HK-2 (cell line): ENCODE measurements around the gene INHBC.
A peak's percentile ranks its signal among the peaks of the same experiment; 100 is the strongest.
"Not testable (repeated sequence)": the region's sequence is repeated elsewhere in the genome, so short reads cannot be mapped to it uniquely, and the experiment has no call there.

ENCODE experiments used
- DNase-seq: peaks from one replicate; pipeline ENCODE4 v3.0.0-alpha.2; 2018; ENCODE audit not compliant: unreplicated experiment

Gene INHBC, protein sequence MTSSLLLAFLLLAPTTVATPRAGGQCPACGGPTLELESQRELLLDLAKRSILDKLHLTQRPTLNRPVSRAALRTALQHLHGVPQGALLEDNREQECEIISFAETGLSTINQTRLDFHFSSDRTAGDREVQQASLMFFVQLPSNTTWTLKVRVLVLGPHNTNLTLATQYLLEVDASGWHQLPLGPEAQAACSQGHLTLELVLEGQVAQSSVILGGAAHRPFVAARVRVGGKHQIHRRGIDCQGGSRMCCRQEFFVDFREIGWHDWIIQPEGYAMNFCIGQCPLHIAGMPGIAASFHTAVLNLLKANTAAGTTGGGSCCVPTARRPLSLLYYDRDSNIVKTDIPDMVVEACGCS

DNA sequence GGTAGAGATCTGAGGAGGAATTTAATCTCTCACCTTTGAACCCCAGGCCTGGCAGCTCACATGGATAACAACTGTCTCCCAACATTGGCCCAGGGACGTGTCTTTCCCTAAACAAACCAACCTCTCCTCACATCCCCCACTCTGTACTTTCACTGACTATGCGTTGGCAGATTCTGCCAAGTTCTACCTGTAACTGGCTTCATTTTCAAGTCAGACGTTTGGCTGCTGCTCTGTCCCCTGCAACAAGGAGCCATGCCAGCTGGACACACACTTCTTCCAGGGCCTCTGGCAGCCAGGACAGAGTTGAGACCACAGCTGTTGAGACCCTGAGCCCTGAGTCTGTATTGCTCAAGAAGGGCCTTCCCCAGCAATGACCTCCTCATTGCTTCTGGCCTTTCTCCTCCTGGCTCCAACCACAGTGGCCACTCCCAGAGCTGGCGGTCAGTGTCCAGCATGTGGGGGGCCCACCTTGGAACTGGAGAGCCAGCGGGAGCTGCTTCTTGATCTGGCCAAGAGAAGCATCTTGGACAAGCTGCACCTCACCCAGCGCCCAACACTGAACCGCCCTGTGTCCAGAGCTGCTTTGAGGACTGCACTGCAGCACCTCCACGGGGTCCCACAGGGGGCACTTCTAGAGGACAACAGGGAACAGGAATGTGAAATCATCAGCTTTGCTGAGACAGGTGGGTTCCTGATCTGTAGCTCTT is at the start of gene INHBC:
TSS of gene INHBC (plus strand) at position 268 of the 707 bp plus-strand sequence. CDS start at position 371, 103 bp downstream.
- no peak for DNase-seq

GRCh38 chr12:57385586-57385985 is 49.0 kb upstream of the INHBC start:
- no peak for DNase-seq

- no peak for DNase-seq
Measured at GRCh38 chr12:57386187-57386720, 48.3 kb upstream of the INHBC start.

- no peak for DNase-seq
Measured at GRCh38 chr12:57388425-57388824, 46.2 kb upstream of the INHBC start.

DNA sequence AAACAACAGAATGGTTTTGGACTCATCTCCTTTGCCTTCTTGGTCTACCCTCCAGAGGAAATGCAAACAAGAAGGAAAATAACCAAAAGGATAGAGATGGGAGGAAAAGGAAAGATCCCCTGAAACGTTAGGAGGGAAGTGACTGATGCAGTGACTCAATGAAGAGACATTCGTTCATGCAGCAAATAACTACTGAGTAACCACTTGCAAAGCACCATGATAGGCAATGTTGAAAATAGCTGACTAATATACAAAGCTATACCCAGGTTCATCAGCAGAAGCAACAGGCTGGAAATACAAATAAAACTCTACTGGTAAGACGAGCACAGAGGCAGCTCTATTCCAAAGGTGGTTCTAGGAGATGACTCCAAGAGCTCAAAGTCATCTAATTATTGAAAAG is 45.6 kb upstream of the INHBC start:
- DNase-seq: no peak

- DNase-seq: no peak
Measured at GRCh38 chr12:57390174-57390573, 44.4 kb upstream of the INHBC start.

GRCh38 chr12:57395121-57395520 is 39.5 kb upstream of the INHBC start:
- no peak for DNase-seq

GRCh38 chr12:57397441-57397840 is 37.1 kb upstream of the INHBC start:
- DNase-seq: no peak

GRCh38 chr12:57399718-57400463 is 34.7 kb upstream of the INHBC start:
- not testable (repeated sequence) for DNase-seq

DNA sequence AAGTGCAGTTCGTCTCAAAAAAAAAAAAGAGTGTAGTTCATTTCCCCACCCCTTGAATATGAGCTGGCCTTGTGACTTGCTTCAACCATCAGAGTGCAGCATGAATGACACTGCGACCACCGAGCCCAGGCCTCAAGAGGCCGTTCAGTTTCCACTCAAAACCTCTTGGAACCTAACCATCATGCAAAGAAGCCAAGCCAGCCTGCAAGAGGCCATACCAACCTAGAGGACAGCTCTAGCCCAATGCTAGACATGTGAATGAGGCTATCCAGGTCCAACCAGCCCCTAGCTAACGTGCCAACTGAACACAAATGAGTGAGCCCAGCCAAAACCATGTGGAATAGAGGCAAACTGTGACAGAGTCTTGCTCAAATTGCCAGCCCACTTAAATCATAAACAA is 33.4 kb upstream of the INHBC start:
- no peak for DNase-seq

GRCh38 chr12:57402156-57402555 is 32.4 kb upstream of the INHBC start:
- DNase-seq: not testable (repeated sequence)

GRCh38 chr12:57404966-57405640 is 29.5 kb upstream of the INHBC start:
- DNase-seq: no peak

- no peak for DNase-seq
Measured at GRCh38 chr12:57410534-57410933, 24.1 kb upstream of the INHBC start.

DNA sequence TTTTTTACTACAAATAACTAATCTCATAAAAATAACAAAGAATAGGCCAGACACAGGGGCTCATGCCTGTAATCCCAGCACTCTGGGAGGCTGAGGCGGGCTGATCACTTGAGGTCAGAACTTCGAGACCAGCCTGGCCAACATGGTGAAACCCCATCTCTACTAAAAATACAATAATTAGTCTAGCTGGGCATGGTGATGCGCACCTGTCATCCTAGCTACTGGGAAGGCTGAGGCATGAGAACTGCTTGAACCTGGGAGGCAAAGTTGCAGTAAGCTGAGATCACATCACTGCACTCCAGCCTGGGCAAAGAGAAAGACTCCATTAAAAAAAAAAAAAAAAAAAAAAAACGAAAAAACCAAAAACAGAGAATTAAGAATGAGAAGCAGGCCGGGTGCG is 20.4 kb upstream of the INHBC start:
- not testable (repeated sequence) for DNase-seq

- no peak for DNase-seq
Measured at GRCh38 chr12:57415088-57415487, 19.5 kb upstream of the INHBC start.

DNA sequence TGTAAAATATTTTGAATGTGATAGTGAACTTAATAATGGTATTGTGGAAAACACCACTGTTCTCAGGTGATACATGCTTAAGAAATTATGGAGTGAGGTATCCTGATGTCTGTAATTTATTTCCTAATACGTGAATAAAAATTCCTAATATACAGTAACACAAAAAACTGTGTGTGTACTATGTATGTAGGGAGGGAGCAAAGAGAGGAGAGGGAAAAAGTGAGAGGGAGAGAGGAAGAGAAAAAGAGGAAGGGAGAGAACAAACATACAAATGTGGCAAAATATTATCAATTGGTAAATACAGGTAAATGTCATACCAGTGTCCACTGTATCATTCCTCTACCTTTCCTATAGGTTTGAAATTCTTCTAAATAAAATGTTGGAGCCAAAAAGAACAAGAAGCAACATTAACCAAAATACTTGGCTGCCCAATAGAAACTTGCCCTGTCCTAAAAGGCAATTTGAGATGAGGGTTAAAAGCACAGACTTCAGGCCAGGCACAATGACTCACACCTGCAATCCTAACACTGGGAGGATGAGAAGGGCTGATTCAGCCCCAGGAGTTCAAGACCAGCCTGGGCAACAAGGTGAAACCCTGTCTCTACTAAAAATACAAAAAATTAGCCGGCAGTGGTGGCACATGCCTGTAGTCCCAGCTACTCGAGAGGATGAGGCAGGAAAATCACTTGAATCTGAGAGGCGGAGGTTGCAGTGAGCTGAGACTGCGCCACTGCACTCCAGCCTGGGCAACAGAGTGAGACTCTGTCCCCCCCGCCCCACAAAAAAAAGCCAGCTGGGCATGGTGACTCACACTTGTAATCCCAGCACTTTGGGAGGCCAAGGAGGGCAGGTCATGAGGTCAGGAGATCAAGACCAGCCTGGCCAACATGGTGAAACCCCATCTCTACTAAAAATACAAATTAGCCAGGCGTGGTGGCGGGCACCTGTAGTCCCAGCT is 18.3 kb upstream of the INHBC start:
- DNase-seq: peak; percentile 15

- DNase-seq: no peak
Measured at GRCh38 chr12:57418255-57418654, 16.3 kb upstream of the INHBC start.

- DNase-seq: no peak
Measured at GRCh38 chr12:57419495-57419894, 15.1 kb upstream of the INHBC start.

DNA sequence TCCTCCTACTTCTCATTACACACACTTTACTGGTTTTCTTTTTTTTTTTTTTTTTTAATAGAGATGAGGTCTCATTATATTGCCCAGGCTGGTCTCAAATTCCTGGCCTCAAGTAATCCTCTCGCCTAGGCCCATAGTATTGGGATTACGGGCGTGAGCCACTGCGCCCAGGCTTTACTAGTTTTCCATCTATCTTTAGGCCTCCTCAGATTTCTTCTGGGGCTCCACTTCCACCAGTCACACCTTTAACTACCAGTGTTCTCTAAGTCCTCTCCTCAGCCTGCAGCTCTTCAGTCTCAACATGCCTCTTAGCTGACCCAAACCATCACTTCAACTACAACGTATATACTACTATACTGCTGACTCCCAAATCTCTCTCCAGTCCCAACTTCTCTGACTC is 14.1 kb upstream of the INHBC start:
- no peak for DNase-seq

GRCh38 chr12:57426948-57427347 is 7.6 kb upstream of the INHBC start:
- DNase-seq: not testable (repeated sequence)

- DNase-seq: no peak
Measured at GRCh38 chr12:57428965-57429364, 5.6 kb upstream of the INHBC start.
